Neuronal stem cell (in vitro differentiated cells): Measurements from ENCODE around the gene SSH3.

Experiments used
- DNase-seq: peaks from one replicate; pipeline ENCODE4 v3.0.0-alpha.2; 2013; ENCODE audit warnings: low spot score
- H2AFZ ChIP-seq: one replicate; pipeline ENCODE4 v1.6.1; 2013; ENCODE audit warnings: mild to moderate bottlenecking, low read length, inconsistent platforms
- H2AK5ac ChIP-seq: 2 replicates; pipeline ENCODE4 v1.6.1; 2013; ENCODE audit warnings: low read depth, mild to moderate bottlenecking, inconsistent platforms, low read length, moderate library complexity, mixed read lengths
- H2BK120ac ChIP-seq: 2 replicates; pipeline ENCODE4 v1.6.1; 2013; ENCODE audit warnings: low read depth, mild to moderate bottlenecking, inconsistent platforms, low read length, moderate library complexity, mixed read lengths
- H2BK12ac ChIP-seq: one replicate; pipeline ENCODE4 v1.6.1; 2013; ENCODE audit warnings: low read length, inconsistent platforms
- H2BK15ac ChIP-seq: 2 replicates; pipeline ENCODE4 v1.6.1; 2013; ENCODE audit warnings: mild to moderate bottlenecking, low read length, inconsistent platforms, mixed read lengths
- H2BK5ac ChIP-seq: one replicate; pipeline ENCODE4 v1.6.1; 2013; ENCODE audit warnings: inconsistent platforms, mild to moderate bottlenecking, low read length, moderate library complexity
- H3K14ac ChIP-seq: one replicate; pipeline ENCODE4 v1.6.1; 2013; ENCODE audit warnings: low read length, inconsistent platforms
- H3K18ac ChIP-seq: 2 replicates; pipeline ENCODE4 v1.6.1; 2013; ENCODE audit warnings: low read length, inconsistent platforms
- H3K23ac ChIP-seq: 2 replicates; pipeline ENCODE4 v1.6.1; 2013; ENCODE audit warnings: low read depth, mild to moderate bottlenecking, mixed read lengths, low read length, inconsistent platforms; ENCODE audit not compliant: poor library complexity
- H3K27ac ChIP-seq: replicated peaks from 3 replicates; pipeline ENCODE4 v1.5.1; 2013; ENCODE audit warnings: low read length, inconsistent platforms
- H3K27me3 ChIP-seq, 3 experiments: 2 replicates each; pipeline ENCODE4 v1.6.1; 2013; ENCODE audit warnings: low read length in 3 of 3, mild to moderate bottlenecking in 2 of 3, inconsistent platforms in 1 of 3, low read depth in 1 of 3, mixed read lengths in 1 of 3, moderate library complexity in 1 of 3; ENCODE audit not compliant: control insufficient read depth in 3 of 3, insufficient read depth in 3 of 3
- H3K36me3 ChIP-seq, 2 donors: replicated peaks in 1 of 2; 2 replicates each; pipeline ENCODE4 v1.6.1; 2013; ENCODE audit warnings: low read length in 2 of 2; ENCODE audit not compliant: control insufficient read depth in 2 of 2, insufficient read depth in 2 of 2
- H3K4ac ChIP-seq: 2 replicates; pipeline ENCODE4 v1.6.1; 2013; ENCODE audit warnings: inconsistent platforms, mild to moderate bottlenecking, low read length, moderate library complexity
- H3K4me1 ChIP-seq, 2 donors: 1 replicate in 1 of 2; 2 replicates in 1 of 2; pipeline ENCODE4 v1.6.1; 2013; ENCODE audit warnings: low read length in 2 of 2, low read depth in 1 of 2; ENCODE audit not compliant: control insufficient read depth in 2 of 2, insufficient read depth in 1 of 2
- H3K4me2 ChIP-seq: one replicate; pipeline ENCODE4 v1.6.1; 2013; ENCODE audit warnings: mild to moderate bottlenecking, low read length, inconsistent platforms; ENCODE audit not compliant: insufficient read depth, poor library complexity, severe bottlenecking
- H3K4me3 ChIP-seq, 2 donors: 2 replicates each; pipeline ENCODE4 v1.5.1; 2013; ENCODE audit warnings: low read length in 2 of 2, mild to moderate bottlenecking in 2 of 2, inconsistent platforms in 1 of 2, moderate library complexity in 1 of 2
- H3K79me1 ChIP-seq: one replicate; pipeline ENCODE4 v1.6.1; 2013; ENCODE audit warnings: low read depth, mild to moderate bottlenecking, inconsistent platforms, low read length, moderate library complexity
- H3K9ac ChIP-seq: one replicate; pipeline ENCODE4 v1.6.1; 2013; ENCODE audit warnings: mild to moderate bottlenecking, low read depth, low read length, inconsistent platforms; ENCODE audit not compliant: poor library complexity
- H3K9me3 ChIP-seq, 2 donors: replicated peaks in 1 of 2; 2 replicates each; pipeline versions ENCODE3 to v1.6.1; 2013; ENCODE audit warnings: low read length in 2 of 2, mild to moderate bottlenecking in 2 of 2, inconsistent platforms in 1 of 2, low read depth in 1 of 2, mixed read lengths in 1 of 2, moderate library complexity in 1 of 2; ENCODE audit not compliant: control insufficient read depth in 2 of 2, insufficient read depth in 1 of 2
- H4K8ac ChIP-seq: one replicate; pipeline ENCODE4 v1.6.1; 2013; ENCODE audit warnings: low read depth, mild to moderate bottlenecking, inconsistent platforms, low read length, moderate library complexity
- H4K91ac ChIP-seq: one replicate; pipeline ENCODE4 v1.6.1; 2013; ENCODE audit warnings: low read length, low read depth, mild to moderate bottlenecking, inconsistent platforms; ENCODE audit not compliant: poor library complexity
- WGBS, 2 donors: extraction: QIAGEN DNeasy Blood & Tissue Kit; methylation state at CpG; one replicate each; pipeline ENCODE4 v1.1.7; 2013; ENCODE audit warnings: missing lambda C conversion rate in 2 of 2, mixed read lengths in 1 of 2; ENCODE audit not compliant: insufficient read length in 2 of 2, insufficient replicate concordance in 1 of 2; ENCODE audit errors: extremely low coverage in 2 of 2; 5-methylcytosine and 5-hydroxymethylcytosine counted together

SSH3 gene

GRCh38 chr11:67274768-67275605, 28.3 kb upstream of the SSH3 start:
- peaks cover 21% of the 10 kb centered on the region in 2 donors for H3K4me1 ChIP-seq
- no peak overlapping the region for H3K14ac ChIP-seq
- no peak overlapping the region for H3K4me3 ChIP-seq
- no peaks in the 10 kb centered on the region for H3K9me3 ChIP-seq
- H3K18ac ChIP-seq, result no peak overlapping the region
- H2BK120ac ChIP-seq, result no peak overlapping the region
- H3K36me3 ChIP-seq, result peaks cover 10 to 44% of the 10 kb centered on the region in 2 donors
- H2AFZ ChIP-seq, result no peak overlapping the region
- peak overlapping the region; percentile 13 for H2AK5ac ChIP-seq
- H2BK15ac ChIP-seq, result no peak overlapping the region
- no peak for DNase-seq
- no CpG with 5 or more reads among the region's 35 CpGs for WGBS, 2 donors
- H3K9ac ChIP-seq, result peak overlapping the region; percentile 34
- H3K27ac ChIP-seq, result no peak overlapping the region
- H3K23ac ChIP-seq, result peak overlapping the region; percentile 90
- H4K8ac ChIP-seq, result no peak overlapping the region
- H2BK12ac ChIP-seq, result no peak overlapping the region
- no peak overlapping the region for H3K4ac ChIP-seq
- no peak overlapping the region for H4K91ac ChIP-seq
- peak overlapping the region; percentile 78 for H2BK5ac ChIP-seq
- no peaks in the 10 kb centered on the region for H3K27me3 ChIP-seq
- peaks cover 27% of the 10 kb centered on the region for H3K79me1 ChIP-seq
- H3K4me2 ChIP-seq, result no peak overlapping the region

DNA sequence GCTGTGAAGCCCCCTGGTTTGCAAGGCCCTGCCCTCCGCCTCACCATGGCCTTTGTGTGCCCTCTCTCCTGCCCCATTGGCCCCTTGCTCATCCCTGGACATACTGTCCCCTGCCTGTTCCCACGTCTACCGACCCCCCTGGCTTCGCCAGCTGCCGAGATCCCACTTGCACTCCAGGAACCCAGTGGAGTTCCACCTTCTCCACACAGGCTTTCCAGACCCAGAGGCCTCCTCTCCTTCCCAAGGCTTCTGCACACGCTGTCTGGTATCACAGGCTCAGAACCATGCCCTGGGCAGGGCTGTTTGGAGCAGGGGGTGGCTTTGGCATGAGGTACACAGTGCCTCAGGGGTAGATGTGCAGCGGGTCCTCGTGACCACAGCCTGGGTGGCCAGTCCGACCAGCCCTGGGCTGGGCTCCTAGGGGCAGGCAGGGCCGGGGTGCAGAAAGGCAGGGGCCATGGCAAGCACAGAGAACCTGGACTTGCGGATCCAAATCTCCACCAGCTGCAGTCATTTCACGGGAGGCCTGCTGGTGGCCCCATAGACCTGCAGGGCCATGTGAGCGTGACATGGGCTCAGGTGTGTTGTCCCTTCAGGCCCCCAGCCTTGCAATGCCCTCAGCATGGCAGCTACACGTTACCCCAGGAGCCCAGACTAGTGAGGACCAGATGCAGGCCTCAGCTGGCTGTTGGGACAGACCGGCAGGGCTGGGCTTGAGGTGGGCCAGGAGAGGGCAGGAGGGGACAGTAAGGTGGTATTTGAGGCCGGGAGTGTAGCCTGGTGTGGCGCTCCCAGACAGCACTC, 27.5 kb upstream of the SSH3 start:
- no peaks in the 10 kb centered on the region for H3K27me3 ChIP-seq
- no peak for DNase-seq

DNA sequence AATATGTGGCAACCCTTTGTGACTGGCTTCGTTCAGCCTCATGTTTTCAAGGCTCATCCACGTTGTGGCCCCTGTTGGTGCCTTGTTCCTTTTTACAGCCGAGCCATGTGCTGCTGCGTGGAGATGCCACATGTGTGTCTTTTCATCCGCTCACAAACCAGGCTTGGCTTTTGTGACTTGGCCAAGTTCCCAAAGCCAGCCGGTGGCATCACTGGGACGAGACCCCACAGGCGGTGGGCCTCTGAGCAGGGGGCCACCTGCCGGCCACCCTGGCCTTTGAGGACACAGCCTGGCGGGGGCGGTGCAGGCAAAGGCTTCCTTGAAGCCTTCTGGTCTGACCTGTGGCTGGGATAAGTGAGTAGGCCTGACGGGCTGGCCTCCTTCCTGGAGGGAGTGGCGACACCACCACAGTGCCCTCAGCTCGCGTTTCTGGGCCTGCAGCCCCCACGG, 26.5 kb upstream of the SSH3 start:
- Histone ChIP-seq H3K4me3 (no peak overlapping the region), H4K91ac (no peak overlapping the region), H2BK5ac (peak overlapping the region; percentile 97), H3K4ac (peak overlapping the region; percentile 89), H3K23ac (peak overlapping the region; percentile 97), H3K79me1 (peaks cover 28% of the 10 kb centered on the region), H2AK5ac (peak overlapping the region; percentile 8), H3K27me3 (no peaks in the 10 kb centered on the region), H3K36me3 (peaks cover 26 to 60% of the 10 kb centered on the region in 2 donors), H2AFZ (no peak overlapping the region), H3K9me3 (no peaks in the 10 kb centered on the region), H3K14ac (peak overlapping the region; percentile 89), H4K8ac (peak overlapping the region; percentile 7), H3K27ac (peak overlapping the region; percentile 86), H3K18ac (peak overlapping the region; percentile 97), H3K4me1 (peaks cover 6 to 11% of the 10 kb centered on the region in 2 donors), H2BK120ac (peak overlapping the region; percentile 74), H2BK15ac (peak overlapping the region; percentile 49), H3K9ac (peak overlapping the region; percentile 77), H3K4me2 (peak overlapping the region; percentile 40), H2BK12ac (peak overlapping the region; percentile 84)
- WGBS, 2 donors, result no CpG with 5 or more reads among the region's 16 CpGs
- no peak for DNase-seq

More for the DNA sequence above, 27.5 kb upstream of the SSH3 start:
- H3K79me1 ChIP-seq, result peaks cover 27% of the 10 kb centered on the region
- H2BK15ac ChIP-seq, result no peak overlapping the region
- H3K18ac ChIP-seq, result peak overlapping the region; percentile 63
- no peaks in the 10 kb centered on the region for H3K9me3 ChIP-seq
- peak overlapping the region; percentile 78 for H2AK5ac ChIP-seq
- H3K9ac ChIP-seq, result peak overlapping the region; percentile 56
- H4K91ac ChIP-seq, result no peak overlapping the region
- H3K4me2 ChIP-seq, result no peak overlapping the region
- H4K8ac ChIP-seq, result peak overlapping the region; percentile 57
- H3K14ac ChIP-seq, result peak overlapping the region; percentile 98
- no peak overlapping the region for H2AFZ ChIP-seq
- H3K4ac ChIP-seq, result peak overlapping the region; percentile 61
- peaks cover 18 to 52% of the 10 kb centered on the region in 2 donors for H3K36me3 ChIP-seq
- no peak overlapping the region for H3K27ac ChIP-seq
- no peak overlapping the region for H2BK120ac ChIP-seq
- no peak overlapping the region for H2BK5ac ChIP-seq
- peak overlapping the region; percentile 6 for H2BK12ac ChIP-seq
- peaks cover 13% of the 10 kb centered on the region in 2 donors for H3K4me1 ChIP-seq
- peak overlapping the region; percentile 90 for H3K23ac ChIP-seq
- no CpG with 5 or more reads among the region's 17 CpGs for WGBS, 2 donors
- no peak overlapping the region for H3K4me3 ChIP-seq
